BLaER1 treated with 17β-estradiol and CSF1 and Interleukin-3, amounts not matched to agents 10 nM and 100 nM (cell line): ENCODE results near the gene ZYX.

Experiments used
- H3K27ac ChIP-seq, 11 experiments: shearing (Covaris generic); formaldehyde crosslinking; 2 replicates each; pipeline ENCODE4 v1.8.1; 2022
- H3K27me3 ChIP-seq, 11 experiments: shearing (Covaris generic); formaldehyde crosslinking; 2 replicates each; pipeline ENCODE4 v1.8.1; 2022
- H3K36me3 ChIP-seq, 11 experiments: shearing (Covaris generic); formaldehyde crosslinking; 2 replicates each; pipeline ENCODE4 v1.8.1; 2022
- H3K4me1 ChIP-seq, 10 experiments: shearing (Covaris generic); formaldehyde crosslinking; 2 replicates each; pipeline ENCODE4 v1.8.1; 2022
- H3K4me2 ChIP-seq, 11 experiments: shearing (Covaris generic); formaldehyde crosslinking; 2 replicates each; pipeline ENCODE4 v1.8.1; 2022
- H3K4me3 ChIP-seq, 10 experiments: shearing (Covaris generic); formaldehyde crosslinking; 2 replicates each; pipeline ENCODE4 v1.8.1; 2022
- H3K9ac ChIP-seq, 11 experiments: shearing (Covaris generic); formaldehyde crosslinking; 2 replicates each; pipeline ENCODE4 v1.8.1; 2022
- H3K9me3 ChIP-seq, 11 experiments: shearing (Covaris generic); formaldehyde crosslinking; replicated peaks in 1 of 11; 2 replicates each; pipeline ENCODE4 v1.8.1; 2022
- H4K20me1 ChIP-seq, 11 experiments: shearing (Covaris generic); formaldehyde crosslinking; 2 replicates each; pipeline ENCODE4 v1.8.1; 2022
- Cebpa-rat ChIP-seq, 11 experiments: shearing (Covaris generic); IDR thresholded peaks; 2 replicates each; pipeline ENCODE4 v1.8.1; 2022

The ZYX gene

DNA sequence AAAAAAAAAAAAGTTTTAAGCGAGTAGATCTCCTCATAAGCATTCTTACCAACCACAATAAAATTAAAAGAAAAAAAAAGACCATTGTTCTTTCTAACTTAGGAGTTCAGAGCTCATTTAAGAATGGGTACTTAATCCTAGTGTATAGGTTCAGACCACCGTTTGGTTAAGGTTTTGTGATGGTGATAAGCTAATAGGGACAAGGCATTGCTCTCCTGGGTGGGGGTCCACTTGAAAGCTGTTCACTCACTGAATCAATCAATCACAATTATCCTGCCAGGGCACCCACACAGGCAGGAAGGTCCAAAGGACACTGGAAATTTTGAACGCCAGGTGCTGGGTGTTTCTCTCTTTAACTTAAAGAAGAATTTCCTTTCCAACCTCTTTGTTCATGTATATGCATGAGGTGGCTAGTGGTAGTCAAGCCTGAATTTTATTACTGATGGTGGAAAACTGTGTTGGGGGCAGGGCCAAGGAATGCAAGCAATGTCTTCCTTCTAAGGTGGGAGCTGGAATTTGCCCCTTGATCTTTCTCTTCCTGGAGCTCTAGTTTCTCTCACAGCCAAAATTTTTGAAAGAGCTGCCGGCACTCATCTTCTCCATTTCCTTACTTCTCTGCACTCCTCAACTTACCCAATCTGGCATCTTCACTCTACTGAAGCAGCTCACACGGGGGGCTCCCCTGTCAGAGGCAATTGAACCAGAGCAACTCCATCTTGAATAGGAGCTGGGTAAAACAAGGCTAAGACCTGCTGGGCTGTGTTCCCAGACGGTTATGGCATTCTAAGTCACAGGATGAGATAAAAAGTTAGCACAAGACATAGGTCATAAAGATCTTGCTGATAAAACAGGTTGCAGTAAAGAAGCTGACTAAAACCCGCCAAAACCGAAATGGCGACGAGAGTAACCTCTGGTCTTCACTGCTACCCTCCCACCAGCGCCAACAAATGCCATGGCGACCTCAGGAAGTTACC is 11.2 kb upstream of the ZYX start:
- Histone ChIP-seq H4K20me1 (no peaks in the 10 kb centered on the region), H3K27ac (no peak overlapping the region), H3K36me3 (no peaks in the 10 kb centered on the region), H3K4me2 (0 out of 22 replicates have a peak overlapping the region, but pooled peaks of 1 of the 11 experiments have one; percentile 0), H3K9ac (no peak overlapping the region), H3K4me1 (peaks cover 17 to 48% (median 38%) of the 10 kb centered on the region in 10 experiments), H3K9me3 (no peaks in the 10 kb centered on the region), H3K4me3 (no peak overlapping the region), H3K27me3 (peaks cover 3 to 10% (median 8%) of the 10 kb centered on the region in 11 experiments; a peak in 19 of 22 replicates)
- no peak for TF ChIP-seq Cebpa-rat (IDR thresholded peaks at IDR 0.05)

GRCh38 chr7:143372070-143372469 is 9.1 kb upstream of the ZYX start:
- peaks cover 34 to 69% (median 59%) of the 10 kb centered on the region in 10 experiments for H3K4me1 ChIP-seq
- H3K9ac ChIP-seq, result peak overlapping the region in 3 of 11 experiments; percentile 28 to 40 (median 28); a peak in 4 of 22 replicates
- peak overlapping the region; percentile 37 to 99 (median 90); a peak in 21 of 22 replicates for H3K4me2 ChIP-seq
- H3K36me3 ChIP-seq, result no peaks in the 10 kb centered on the region
- peak overlapping the region in 10 of 11 experiments; percentile 21 to 99 (median 77); a peak in 18 of 22 replicates for H3K27ac ChIP-seq
- no peaks in the 10 kb centered on the region for H3K27me3 ChIP-seq
- TF ChIP-seq Cebpa-rat (IDR thresholded peaks at IDR 0.05), result peak in 2 of 11 experiments; percentile 20 to 43; a peak in 1 of 22 replicates
- H4K20me1 ChIP-seq, result no peaks in the 10 kb centered on the region
- H3K9me3 ChIP-seq, result no peaks in the 10 kb centered on the region
- peak overlapping the region in 1 of 10 experiments; percentile 6; a peak in 1 of 20 replicates for H3K4me3 ChIP-seq

- Histone ChIP-seq H3K4me1 (peaks cover 34 to 78% (median 72%) of the 10 kb centered on the region in 10 experiments), H3K27me3 (no peaks in the 10 kb centered on the region), H3K4me2 (peak overlapping the region in 9 of 11 experiments; percentile 89 to 99 (median 97); a peak in 15 of 22 replicates), H3K9ac (peak overlapping the region in 2 of 11 experiments; percentile 14 to 73; a peak in 3 of 22 replicates), H3K9me3 (no peaks in the 10 kb centered on the region), H3K4me3 (no peak overlapping the region), H4K20me1 (no peaks in the 10 kb centered on the region), H3K36me3 (no peaks in the 10 kb centered on the region), H3K27ac (peak overlapping the region in 10 of 11 experiments; percentile 15 to 99 (median 91); a peak in 18 of 22 replicates)
- no peak for TF ChIP-seq Cebpa-rat (IDR thresholded peaks at IDR 0.05)
These were observed 7.8 kb upstream of the ZYX start for GRCh38 chr7:143373255-143373794.

GRCh38 chr7:143374561-143374960 is 6.6 kb upstream of the ZYX start:
- H3K27me3 ChIP-seq, result no peaks in the 10 kb centered on the region
- H3K36me3 ChIP-seq, result no peaks in the 10 kb centered on the region
- H3K4me2 ChIP-seq, result peak overlapping the region; percentile 54 to 99 (median 96)
- peak overlapping the region in 10 of 11 experiments; percentile 61 to 83 (median 73); a peak in 19 of 22 replicates for H3K9ac ChIP-seq
- H3K4me3 ChIP-seq, result peak overlapping the region in 7 of 10 experiments; percentile 9 to 58 (median 33); a peak in 8 of 20 replicates
- H3K27ac ChIP-seq, result peak overlapping the region; percentile 71 to 99 (median 91); a peak in 21 of 22 replicates
- peaks cover 44 to 90% (median 84%) of the 10 kb centered on the region in 10 experiments for H3K4me1 ChIP-seq
- no peaks in the 10 kb centered on the region for H4K20me1 ChIP-seq
- TF ChIP-seq Cebpa-rat (IDR thresholded peaks at IDR 0.05), result no peak
- no peaks in the 10 kb centered on the region for H3K9me3 ChIP-seq

DNA sequence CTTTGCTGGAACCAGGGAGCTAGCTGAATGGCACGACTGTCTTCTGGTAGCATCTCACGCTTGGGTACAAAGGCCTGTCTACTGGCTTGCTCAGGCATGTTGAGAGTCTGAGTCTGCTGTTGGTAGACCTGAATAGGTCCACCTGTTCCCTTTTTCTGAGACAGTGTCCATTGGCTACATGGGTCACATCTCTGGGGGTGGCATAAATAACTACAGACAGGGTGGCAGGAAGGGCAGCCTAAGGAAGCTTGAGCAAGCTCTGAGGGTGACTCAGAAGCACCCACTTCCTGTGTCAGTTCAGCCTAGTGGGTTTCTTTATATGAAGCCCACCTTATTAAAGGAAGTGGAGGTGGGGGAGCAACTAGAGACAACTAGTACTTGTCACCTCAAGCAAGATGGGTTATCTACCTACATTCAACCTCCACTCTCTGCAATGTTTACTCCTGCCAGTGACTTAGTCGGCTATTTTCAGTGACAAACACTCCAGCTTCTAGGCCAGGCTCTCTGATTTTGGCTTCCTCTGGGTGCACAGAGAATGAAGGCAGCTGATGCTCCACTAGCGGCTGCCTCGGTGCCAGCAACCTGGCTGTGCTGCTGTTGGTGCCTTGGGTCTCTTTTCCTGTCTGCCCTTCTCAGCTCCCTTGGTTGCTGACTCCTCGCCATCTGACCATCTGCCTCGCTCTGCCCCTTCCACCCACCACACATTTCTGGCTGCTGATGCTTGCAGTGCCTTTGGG is 5.7 kb upstream of the ZYX start:
- H3K36me3 ChIP-seq, result no peaks in the 10 kb centered on the region
- no peaks in the 10 kb centered on the region for H3K9me3 ChIP-seq
- peak in 8 of 11 experiments; percentile 53 to 88 (median 78); a peak in 16 of 22 replicates for TF ChIP-seq Cebpa-rat (IDR thresholded peaks at IDR 0.05)
- peaks cover 49 to 92% (median 87%) of the 10 kb centered on the region in 10 experiments for H3K4me1 ChIP-seq
- no peaks in the 10 kb centered on the region for H3K27me3 ChIP-seq
- H3K27ac ChIP-seq, result peak overlapping the region; percentile 71 to 99 (median 91)
- H3K4me3 ChIP-seq, result peak overlapping the region in 7 of 10 experiments; percentile 9 to 58 (median 33); a peak in 11 of 20 replicates
- H3K4me2 ChIP-seq, result peak overlapping the region; percentile 54 to 99 (median 96)
- H4K20me1 ChIP-seq, result no peaks in the 10 kb centered on the region
- peak overlapping the region; percentile 45 to 83 (median 73); a peak in 21 of 22 replicates for H3K9ac ChIP-seq

DNA sequence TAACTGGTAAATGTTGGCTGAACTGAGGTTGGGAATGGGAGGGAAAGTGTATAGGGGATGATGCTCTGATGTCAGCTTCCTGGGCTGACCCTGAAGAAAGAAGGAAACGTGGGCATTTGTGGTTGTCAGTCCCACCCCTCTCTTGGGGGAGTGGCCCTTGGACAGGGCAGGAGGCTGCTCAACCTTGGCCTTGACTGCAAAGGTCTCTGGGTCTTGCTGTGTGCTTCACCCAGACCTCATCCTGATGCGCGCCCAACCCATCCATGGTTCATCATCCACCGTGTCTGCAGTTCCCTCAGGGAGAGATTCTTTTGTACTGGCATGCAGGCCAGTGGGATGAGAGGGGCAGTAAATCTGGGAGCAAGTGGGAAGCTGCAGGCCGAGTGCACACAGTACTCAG is 4.7 kb upstream of the ZYX start:
- Histone ChIP-seq H3K4me3 (peak overlapping the region in 5 of 10 experiments; percentile 4 to 58 (median 33); a peak in 6 of 20 replicates), H3K9ac (peak overlapping the region in 8 of 11 experiments; percentile 1 to 83 (median 76); a peak in 13 of 22 replicates), H3K4me1 (peaks cover 49 to 86% (median 84%) of the 10 kb centered on the region in 10 experiments), H3K9me3 (no peaks in the 10 kb centered on the region), H4K20me1 (no peaks in the 10 kb centered on the region; a peak in 1 of 22 replicates), H3K4me2 (peak overlapping the region; percentile 54 to 99 (median 96)), H3K27me3 (no peaks in the 10 kb centered on the region), H3K36me3 (no peaks in the 10 kb centered on the region), H3K27ac (peak overlapping the region; percentile 71 to 99 (median 91); a peak in 21 of 22 replicates)
- no peak for TF ChIP-seq Cebpa-rat (IDR thresholded peaks at IDR 0.05)

GRCh38 chr7:143379611-143380259 is 1.4 kb upstream of the ZYX start:
- Histone ChIP-seq H3K27ac (peak overlapping the region; percentile 88 to 99 (median 95)), H3K4me3 (peak overlapping the region; percentile 86 to 100 (median 97)), H3K4me1 (peaks cover 49 to 83% (median 72%) of the 10 kb centered on the region in 10 experiments), H3K9me3 (0 out of 22 replicates have a peak, but pooled peaks cover 0 to 7% (median 0%) of the 10 kb centered on the region in 11 experiments), H3K9ac (peak overlapping the region; percentile 85 to 100 (median 96)), H3K4me2 (peak overlapping the region; percentile 84 to 99 (median 96)), H3K27me3 (no peaks in the 10 kb centered on the region), H3K36me3 (peaks cover 0 to 33% (median 22%) of the 10 kb centered on the region in 11 experiments; a peak in 19 of 22 replicates), H4K20me1 (peaks cover 12 to 33% (median 25%) of the 10 kb centered on the region in 11 experiments; a peak in 18 of 22 replicates)
- TF ChIP-seq Cebpa-rat (IDR thresholded peaks at IDR 0.05), result no peak
